Gastroesophageal sphincter (tissue), 3 donors: ENCODE results near the gene PODNL1.

ENCODE experiments used
- EP300 ChIP-seq: sonication (generic); formaldehyde crosslinking; IDR thresholded peaks from one replicate; pipeline ENCODE4 v1.6.1; 2017; ENCODE audit warnings: antibody characterized with exemption, mild to moderate bottlenecking
- POLR2A ChIP-seq, 2 donors: fragments of 450-650 bp; IDR thresholded peaks; one replicate each; pipeline ENCODE4 v1.6.1; 2017; ENCODE audit warnings: antibody characterized with exemption in 2 of 2, mild to moderate bottlenecking in 2 of 2, moderate library complexity in 1 of 2
- POLR2AphosphoS5 ChIP-seq: sonication (generic); formaldehyde crosslinking; IDR thresholded peaks from one replicate; pipeline ENCODE4 v1.6.1; 2017; ENCODE audit warnings: antibody characterized with exemption
- TF ChIP-seq, protein P1 (sequence below), 4 experiments: fragments of 200-600 bp in 2 of 4; fragments of 450-650 bp in 2 of 4; sonication (generic) in 1 of 4; IDR thresholded peaks; one replicate each; pipeline ENCODE4 v1.5.1; 2017 to 2019; ENCODE audit warnings: antibody characterized with exemption in 4 of 4, mild to moderate bottlenecking in 2 of 4, moderate library complexity in 2 of 4

DNA sequence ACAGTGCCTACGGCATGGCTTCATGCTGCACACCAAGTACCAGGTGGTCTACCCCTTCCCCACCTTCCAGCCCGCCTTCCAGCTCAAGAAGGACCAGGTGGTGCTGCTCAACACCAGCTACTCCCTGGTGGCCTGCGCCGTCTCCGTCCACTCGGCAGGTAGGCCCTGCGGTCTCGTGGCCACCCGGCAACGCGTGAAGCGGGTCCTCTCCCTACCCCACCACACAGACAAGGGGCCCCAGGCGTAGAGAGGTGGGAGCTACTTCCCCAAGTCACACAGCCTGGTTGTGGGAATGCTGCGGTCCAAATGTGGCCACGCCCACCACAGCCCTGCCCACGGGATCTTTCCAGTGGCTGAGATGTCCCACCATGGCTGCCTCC lies 18.1 kb upstream of the PODNL1 start:
- TF ChIP-seq, protein P1, sequence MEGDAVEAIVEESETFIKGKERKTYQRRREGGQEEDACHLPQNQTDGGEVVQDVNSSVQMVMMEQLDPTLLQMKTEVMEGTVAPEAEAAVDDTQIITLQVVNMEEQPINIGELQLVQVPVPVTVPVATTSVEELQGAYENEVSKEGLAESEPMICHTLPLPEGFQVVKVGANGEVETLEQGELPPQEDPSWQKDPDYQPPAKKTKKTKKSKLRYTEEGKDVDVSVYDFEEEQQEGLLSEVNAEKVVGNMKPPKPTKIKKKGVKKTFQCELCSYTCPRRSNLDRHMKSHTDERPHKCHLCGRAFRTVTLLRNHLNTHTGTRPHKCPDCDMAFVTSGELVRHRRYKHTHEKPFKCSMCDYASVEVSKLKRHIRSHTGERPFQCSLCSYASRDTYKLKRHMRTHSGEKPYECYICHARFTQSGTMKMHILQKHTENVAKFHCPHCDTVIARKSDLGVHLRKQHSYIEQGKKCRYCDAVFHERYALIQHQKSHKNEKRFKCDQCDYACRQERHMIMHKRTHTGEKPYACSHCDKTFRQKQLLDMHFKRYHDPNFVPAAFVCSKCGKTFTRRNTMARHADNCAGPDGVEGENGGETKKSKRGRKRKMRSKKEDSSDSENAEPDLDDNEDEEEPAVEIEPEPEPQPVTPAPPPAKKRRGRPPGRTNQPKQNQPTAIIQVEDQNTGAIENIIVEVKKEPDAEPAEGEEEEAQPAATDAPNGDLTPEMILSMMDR (IDR thresholded peaks at IDR 0.05): no peak
- TF ChIP-seq POLR2A (IDR thresholded peaks at IDR 0.05) (no peak), EP300 (no peak), POLR2AphosphoS5 (no peak)
